HepG2 (cell line): ENCODE data around the gene CFAP90. TPM values are rescaled to one million over a fixed set of nuclear protein-coding genes. Genes with fewer than 3 reads are reported as not detected.

Experiments used
- ATAC-seq: fragments of 200-7000 bp; cut with Tn5 transposase; 3 replicates; pipeline ENCODE4 v1.9.1; 2020; ENCODE audit warnings: mild to moderate bottlenecking, moderate library complexity
- BruUV-seq: library from RNA; stranded (reverse); fragments of 400-500 nt; replicated peaks from 2 replicates; lab custom pipeline; 2021; lab: Mats Ljungman, UMichigan
- CTCF ChIA-PET: fragments of 300-600 bp; formaldehyde crosslinking; extraction: SDS; loops from one replicate; lab custom pipeline; 2021; ENCODE audit warnings: low total read pairs, inconsistent platforms, low intra/inter-chr PET ratio; lab: Yijun Ruan, JAX
- POLR2A ChIA-PET: fragments of 350-600 bp; sonication (Branson Sonifier 250); formaldehyde crosslinking; loops from one replicate; lab custom pipeline; 2020; ENCODE audit warnings: antibody characterized with exemption, inconsistent platforms; lab: Yijun Ruan, JAX
- DNase-seq: peaks from one replicate; pipeline ENCODE4 v3.0.0-alpha.2; 2015; ENCODE audit warnings: low spot score
- FAIRE-seq: peaks from 3 replicates; lab custom pipeline; 2011; peaks lifted over from hg19 to GRCh38; lab: Jason Lieb, UNC
- H2AFZ ChIP-seq: one replicate; pipeline ENCODE4 v1.6.1; 2011; ENCODE audit warnings: low read length, inconsistent platforms
- H3K27ac ChIP-seq: fragments of 300-600 bp; 3 replicates; pipeline ENCODE4 v1.8.0; 2011; ENCODE audit warnings: mixed run types, mild to moderate bottlenecking, mixed read lengths, low read length, inconsistent platforms; ENCODE audit not compliant: insufficient read depth; ENCODE audit errors: extremely low read length
- H3K27me3 ChIP-seq, 2 experiments: fragments of 200-600 bp in 1 of 2; 2 replicates in 1 of 2; 3 replicates in 1 of 2; pipeline versions ENCODE4 v1.6.0 to v1.8.0; 2011; ENCODE audit warnings: low read length in 2 of 2, mild to moderate bottlenecking in 2 of 2, moderate library complexity in 2 of 2, inconsistent platforms in 1 of 2; ENCODE audit not compliant: insufficient read depth in 2 of 2, control insufficient read depth in 1 of 2
- H3K36me3 ChIP-seq, 2 experiments: fragments of 200-600 bp in 1 of 2; replicated peaks in 1 of 2; 2 replicates in 1 of 2; 3 replicates in 1 of 2; pipeline versions ENCODE4 v1.5.1 to v1.8.0; 2011; ENCODE audit warnings: low read length in 2 of 2, inconsistent platforms in 1 of 2; ENCODE audit not compliant: insufficient read depth in 2 of 2, control insufficient read depth in 1 of 2
- H3K4me1 ChIP-seq: 2 replicates; pipeline ENCODE4 v1.5.1; 2012; ENCODE audit warnings: low read length, inconsistent platforms; ENCODE audit not compliant: insufficient read depth
- H3K4me2 ChIP-seq: 2 replicates; pipeline ENCODE4 v1.6.0; 2011; ENCODE audit warnings: low read depth, low read length, inconsistent platforms
- H3K4me3 ChIP-seq, 3 experiments: fragments of 200-600 bp in 1 of 3; sonication (generic), shearing (Covaris generic) in 1 of 3; replicated peaks in 1 of 3; 2 replicates each; pipeline ENCODE4 v1.5.1; 2011 to 2016; ENCODE audit warnings: low read length in 3 of 3, inconsistent platforms in 2 of 3, low read depth in 2 of 3, mild to moderate bottlenecking in 2 of 3, control low read depth in 1 of 3, mixed read lengths in 1 of 3; ENCODE audit not compliant: insufficient read depth in 1 of 3
- H3K79me2 ChIP-seq: one replicate; pipeline ENCODE4 v1.6.1; 2011; ENCODE audit warnings: low read length, inconsistent platforms; ENCODE audit not compliant: insufficient read depth
- H3K9ac ChIP-seq: 2 replicates; pipeline ENCODE4 v1.6.0; 2011; ENCODE audit warnings: mild to moderate bottlenecking, low read depth, low read length, inconsistent platforms; ENCODE audit not compliant: insufficient read depth
- H3K9me3 ChIP-seq: 2 replicates; pipeline ENCODE4 v1.5.1; 2012; ENCODE audit warnings: mild to moderate bottlenecking, low read length
- H4K20me1 ChIP-seq: 2 replicates; pipeline ENCODE4 v1.6.0; 2011; ENCODE audit warnings: inconsistent platforms, mild to moderate bottlenecking, low read length, moderate library complexity; ENCODE audit not compliant: insufficient read depth
- GPBP1L1 ChIP-seq: sonication (generic); formaldehyde crosslinking; IDR thresholded peaks from 2 replicates; pipeline ENCODE4 v1.5.0; 2020; ENCODE audit warnings: mild to moderate bottlenecking, missing genetic modification reagents
- MED8 ChIP-seq: sonication (generic); formaldehyde crosslinking; IDR thresholded peaks from 2 replicates; pipeline ENCODE4 v1.8.1; 2023; ENCODE audit warnings: mild to moderate bottlenecking, missing genetic modification reagents; ENCODE audit not compliant: insufficient replicate concordance
- MEIS1 ChIP-seq: sonication (generic); formaldehyde crosslinking; IDR thresholded peaks from 2 replicates; pipeline ENCODE4 v1.9.0; 2021; ENCODE audit warnings: mild to moderate bottlenecking, missing genetic modification reagents, moderate library complexity, borderline replicate concordance
- MIER3 ChIP-seq: IDR thresholded peaks from 2 replicates; pipeline ENCODE4 v1.6.1; 2016; ENCODE audit warnings: missing compliant biosample characterization, borderline replicate concordance
- MTERF4 ChIP-seq: sonication (generic); formaldehyde crosslinking; IDR thresholded peaks from 2 replicates; pipeline ENCODE4 v1.8.0; 2023; ENCODE audit warnings: mild to moderate bottlenecking, missing genetic modification reagents
- NFIB ChIP-seq: sonication (generic); formaldehyde crosslinking; IDR thresholded peaks from 2 replicates; pipeline ENCODE4 v1.9.0; 2021; ENCODE audit warnings: missing genetic modification reagents, mild to moderate bottlenecking, borderline replicate concordance
- PBX3 ChIP-seq: sonication (generic); formaldehyde crosslinking; IDR thresholded peaks from 2 replicates; pipeline ENCODE4 v1.8.1; 2023; ENCODE audit warnings: missing genetic modification reagents, inconsistent platforms, borderline replicate concordance
- RFX5 ChIP-seq: IDR thresholded peaks from 2 replicates; pipeline ENCODE4 v1.6.1; 2011; ENCODE audit warnings: low read depth, low read length, improper control_type of control experiment
- SALL1 ChIP-seq: sonication (generic); formaldehyde crosslinking; IDR thresholded peaks from 2 replicates; pipeline ENCODE4 v1.8.0; 2022; ENCODE audit warnings: mild to moderate bottlenecking, missing genetic modification reagents
- SMAD1 ChIP-seq: sonication (generic); formaldehyde crosslinking; IDR thresholded peaks from 2 replicates; pipeline ENCODE4 v1.4.0; 2020; ENCODE audit warnings: missing genetic modification reagents, low read depth, mild to moderate bottlenecking, borderline replicate concordance
- ZFX ChIP-seq: sonication (generic); formaldehyde crosslinking; IDR thresholded peaks from 2 replicates; pipeline ENCODE4 v1.4.0; 2020; ENCODE audit warnings: mild to moderate bottlenecking, low read depth, missing genetic modification reagents, moderate library complexity
- ZIK1 ChIP-seq: sonication (generic); formaldehyde crosslinking; IDR thresholded peaks from 2 replicates; pipeline ENCODE4 v1.5.0; 2020; ENCODE audit warnings: mild to moderate bottlenecking, low read depth, missing genetic modification reagents, borderline replicate concordance
- ZNF207 ChIP-seq: fragments of 450-650 bp; IDR thresholded peaks from 2 replicates; pipeline ENCODE4 v1.6.1; 2016; ENCODE audit warnings: antibody characterized with exemption, borderline replicate concordance
- ZNF296 ChIP-seq: sonication (generic); formaldehyde crosslinking; conservative IDR thresholded peaks from 2 replicates; pipeline ENCODE4 v1.5.0; 2020; ENCODE audit warnings: mild to moderate bottlenecking, missing genetic modification reagents
- ZNF547 ChIP-seq: sonication (generic); formaldehyde crosslinking; IDR thresholded peaks from 2 replicates; pipeline ENCODE4 v1.5.1; 2020; ENCODE audit warnings: mild to moderate bottlenecking, missing genetic modification reagents
- ZNF75D ChIP-seq: sonication (generic); formaldehyde crosslinking; IDR thresholded peaks from 2 replicates; pipeline ENCODE4 v1.8.1; 2023; ENCODE audit warnings: missing genetic modification reagents, mild to moderate bottlenecking, borderline replicate concordance
- ZSCAN12 ChIP-seq: sonication (generic); formaldehyde crosslinking; IDR thresholded peaks from 2 replicates; pipeline ENCODE4 v1.9.0; 2021; ENCODE audit warnings: mild to moderate bottlenecking, missing genetic modification reagents
- in situ Hi-C: cut with HindIII; loops from 2 replicates; pipeline ENCODE4 v1.10.0; 2017; ENCODE audit warnings: low pct_unique_long_range_greater_than_20kb; ENCODE audit not compliant: extremely low pct_ligation_motif_present
- intact Hi-C: fragments of 100-400 bp; cut with micrococcal nuclease; formaldehyde crosslinking; loops from one replicate; pipeline ENCODE4 v1.10.0; 2022; ENCODE audit not compliant: unreplicated experiment
- polyA plus RNA-seq, 8 experiments: library from polyadenylated mRNA; depleted of rRNA in 3 of 8; stranded (reverse) in 7 of 8; unstranded in 1 of 8; fragments of >200 nt; fragmentation: Illumina TruSeq in 4 of 8; extraction: Trizol in 4 of 8; gene quantifications; 2 replicates each; pipeline versions ENCODE4 v1.2.1 to v1.2.3, GENCODE V29; 2011 to 2016; ENCODE audit warnings: low read depth in 4 of 8, missing spikeins in 1 of 8, mixed read lengths in 1 of 8; ENCODE audit not compliant: insufficient read depth in 1 of 8
- total RNA-seq, 5 experiments: library from RNA; depleted of rRNA; stranded (reverse); fragments of >200 nt; fragmentation: Illumina TruSeq; extraction: Trizol; gene quantifications; 2 replicates each; pipeline ENCODE4 v1.2.3, GENCODE V29; 2016; ENCODE audit warnings: low read depth in 1 of 5

Gene CFAP90
- total and polyA plus RNA-seq, 2 of the 13 experiments (the other 11 are each of a cell fraction or from before 2014, with no cell fraction given), result 0.11 TPM; not detected in 1

- DNase-seq (no peak), FAIRE-seq (no peak), ATAC-seq (no peak)
- no peaks in the 10 kb centered on the region for H3K36me3 ChIP-seq
- H2AFZ ChIP-seq, result no peak overlapping the region
- H3K4me1 ChIP-seq, result peaks cover 8% of the 10 kb centered on the region
- in situ Hi-C loops, result no loop called here
- no peaks in the 10 kb centered on the region for H3K79me2 ChIP-seq
- no TSS peak for BruUV-seq
- ChIA-PET CTCF (no interaction called here), POLR2A (no interaction called here)
- intact Hi-C loops, result no loop called here
- peaks cover 3 to 33% of the 10 kb centered on the region in 2 experiments; a peak in 3 of 5 replicates for H3K27me3 ChIP-seq
- no peaks in the 10 kb centered on the region for H4K20me1 ChIP-seq
- TF ChIP-seq ZNF547, result no peak
- no peak for TF ChIP-seq GPBP1L1
- TF ChIP-seq ZNF207, result no peak
- no peak for TF ChIP-seq MTERF4 (CRISPR knock-in tag)
- no peak for TF ChIP-seq ZIK1 (CRISPR knock-in tag)
- no peak for TF ChIP-seq SALL1 (CRISPR knock-in tag)
- no peak for TF ChIP-seq SMAD1 (CRISPR knock-in tag)
- no peak for TF ChIP-seq ZNF75D
- no peak for TF ChIP-seq RFX5
- TF ChIP-seq PBX3 (CRISPR knock-in tag), result no peak
- no peak for TF ChIP-seq MEIS1 (CRISPR knock-in tag)
- TF ChIP-seq MIER3 (CRISPR knock-in tag), result no peak
- no peak for TF ChIP-seq ZFX (CRISPR knock-in tag)
- no peak for TF ChIP-seq MED8 (CRISPR knock-in tag)
- no peak for TF ChIP-seq NFIB (CRISPR knock-in tag)
- no peak for TF ChIP-seq ZNF296 (CRISPR knock-in tag)
- TF ChIP-seq ZSCAN12, result no peak
- no peak overlapping the region for H3K4me3 ChIP-seq
- H3K9ac ChIP-seq, result no peak overlapping the region
- H3K4me2 ChIP-seq, result no peak overlapping the region
- no peak overlapping the region for H3K27ac ChIP-seq
- H3K9me3 ChIP-seq, result no peaks in the 10 kb centered on the region
These were observed 6.0 kb downstream of the CFAP90 start for GRCh38 chr5:7844901-7845300.
